LNCaP clone FGC (cell line): ENCODE results near the gene NOD2.

ENCODE experiments used
- DNase-seq: peaks from one replicate; pipeline ENCODE4 v3.0.0-alpha.2; 2011; ENCODE audit warnings: low read depth
- H3K4me3 ChIP-seq: 2 replicates; pipeline ENCODE4 v1.5.1; 2011; ENCODE audit warnings: mild to moderate bottlenecking, low read depth, low read length, control low read depth
- TF ChIP-seq, protein P1 (sequence below): IDR thresholded peaks from 2 replicates; pipeline ENCODE4 v1.5.1; 2012; ENCODE audit warnings: mild to moderate bottlenecking; ENCODE audit not compliant: control insufficient read depth, insufficient read depth; ENCODE audit errors: extremely low read depth

Gene NOD2

DNA sequence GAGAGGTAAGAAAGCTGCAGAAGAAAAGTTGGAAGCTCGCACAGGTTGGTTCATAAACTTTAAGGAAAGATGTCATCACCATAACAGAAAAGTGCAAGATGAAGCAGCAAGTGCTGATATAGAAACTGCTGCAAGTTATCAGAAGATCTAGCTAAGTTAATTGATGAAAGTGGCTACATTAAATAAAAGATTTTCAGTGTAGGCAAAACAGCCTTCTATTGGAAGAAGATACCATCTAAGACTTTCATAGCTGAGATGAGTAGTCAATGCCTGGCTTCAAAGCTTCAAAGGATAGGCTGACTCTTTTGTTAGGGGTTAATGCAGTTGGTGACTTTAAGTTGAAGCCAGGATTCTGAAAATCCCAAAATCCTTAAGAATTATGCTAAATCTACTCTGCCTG lies 72.5 kb downstream of the NOD2 start:
- no peak overlapping the region for H3K4me3 ChIP-seq
- no peak for DNase-seq
- TF ChIP-seq, protein P1, sequence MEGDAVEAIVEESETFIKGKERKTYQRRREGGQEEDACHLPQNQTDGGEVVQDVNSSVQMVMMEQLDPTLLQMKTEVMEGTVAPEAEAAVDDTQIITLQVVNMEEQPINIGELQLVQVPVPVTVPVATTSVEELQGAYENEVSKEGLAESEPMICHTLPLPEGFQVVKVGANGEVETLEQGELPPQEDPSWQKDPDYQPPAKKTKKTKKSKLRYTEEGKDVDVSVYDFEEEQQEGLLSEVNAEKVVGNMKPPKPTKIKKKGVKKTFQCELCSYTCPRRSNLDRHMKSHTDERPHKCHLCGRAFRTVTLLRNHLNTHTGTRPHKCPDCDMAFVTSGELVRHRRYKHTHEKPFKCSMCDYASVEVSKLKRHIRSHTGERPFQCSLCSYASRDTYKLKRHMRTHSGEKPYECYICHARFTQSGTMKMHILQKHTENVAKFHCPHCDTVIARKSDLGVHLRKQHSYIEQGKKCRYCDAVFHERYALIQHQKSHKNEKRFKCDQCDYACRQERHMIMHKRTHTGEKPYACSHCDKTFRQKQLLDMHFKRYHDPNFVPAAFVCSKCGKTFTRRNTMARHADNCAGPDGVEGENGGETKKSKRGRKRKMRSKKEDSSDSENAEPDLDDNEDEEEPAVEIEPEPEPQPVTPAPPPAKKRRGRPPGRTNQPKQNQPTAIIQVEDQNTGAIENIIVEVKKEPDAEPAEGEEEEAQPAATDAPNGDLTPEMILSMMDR, result no peak

DNA sequence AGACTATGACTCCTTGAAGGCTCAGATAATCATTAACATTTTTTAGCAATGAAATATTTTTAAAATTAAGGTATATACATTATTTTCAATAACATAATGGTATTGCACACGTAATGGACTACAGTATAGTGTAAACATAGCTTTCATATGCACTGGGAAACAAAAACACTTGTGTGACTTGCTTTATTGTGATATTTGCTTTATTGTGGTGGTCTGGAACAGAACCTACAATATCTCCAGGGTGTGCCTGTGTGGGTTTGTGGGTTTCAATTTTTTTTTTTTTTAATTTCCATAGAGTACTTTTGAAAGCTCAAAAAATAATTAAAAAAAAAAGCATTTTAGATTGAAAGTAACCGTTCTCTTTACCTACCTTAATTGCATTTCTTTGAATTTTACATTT lies 73.8 kb downstream of the NOD2 start:
- TF ChIP-seq, protein P1, result no peak
- no peak overlapping the region for H3K4me3 ChIP-seq
- no peak for DNase-seq

DNA sequence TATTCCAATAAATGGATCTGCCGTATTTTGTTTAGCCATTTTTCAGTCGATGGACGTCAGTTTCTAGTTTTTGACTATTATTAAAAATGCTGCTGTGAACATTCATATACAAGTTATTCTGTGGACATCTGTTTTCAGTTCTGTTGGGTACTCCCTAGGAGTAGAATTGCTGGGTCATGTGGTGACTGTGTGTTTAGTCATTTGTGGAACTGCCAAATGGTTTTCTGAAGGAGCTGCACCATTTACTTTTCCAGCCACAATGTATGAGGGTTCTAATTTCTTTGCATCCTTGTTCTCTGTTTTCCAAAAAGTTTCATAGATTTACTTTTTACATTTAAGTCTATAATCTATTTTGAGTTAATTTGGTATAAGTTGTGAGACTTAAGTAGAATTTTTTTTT lies 78.0 kb downstream of the NOD2 start:
- TF ChIP-seq, protein P1, result no peak
- DNase-seq, result no peak

DNA sequence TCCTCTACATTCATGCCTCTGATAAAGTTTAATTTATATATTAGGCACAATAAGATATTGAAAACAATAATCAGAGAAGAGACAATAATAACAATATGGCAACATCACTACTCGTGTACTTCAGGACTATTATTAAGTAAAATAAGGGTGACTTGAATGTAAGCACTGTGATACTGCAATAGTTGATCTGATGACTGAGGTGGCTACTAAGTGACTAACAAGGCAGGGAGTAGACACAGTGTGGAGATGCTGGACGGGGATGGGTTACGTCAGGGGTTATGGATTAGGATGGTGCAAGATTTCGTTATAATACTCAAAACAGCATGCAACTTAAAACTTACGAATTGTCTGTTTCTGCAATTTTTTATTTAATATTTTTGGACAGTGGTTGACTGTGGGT lies 81.0 kb downstream of the NOD2 start:
- DNase-seq, result no peak
- TF ChIP-seq, protein P1, result no peak

More for the DNA sequence above, 78.0 kb downstream of the NOD2 start:
- H3K4me3 ChIP-seq, result no peak overlapping the region

DNA sequence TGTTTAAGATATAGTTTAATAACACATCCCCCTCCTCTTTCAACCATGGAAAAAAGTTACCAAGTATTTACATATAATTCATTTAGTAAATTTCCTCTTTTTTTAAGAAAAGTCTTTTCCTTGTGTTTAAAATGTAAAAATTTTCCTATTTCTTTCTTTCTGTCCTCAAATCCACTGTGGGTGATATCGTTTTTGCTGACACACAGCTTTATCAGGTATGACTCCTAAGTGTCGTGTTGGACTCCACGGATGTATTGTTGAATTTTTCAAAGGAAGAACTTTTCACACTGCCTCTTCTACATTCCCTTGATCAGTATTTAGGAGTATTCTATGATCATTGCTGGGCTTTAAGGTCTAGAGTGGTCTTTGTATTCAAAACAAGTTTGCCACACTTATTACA lies 81.6 kb downstream of the NOD2 start:
- no peak for DNase-seq
- TF ChIP-seq, protein P1, result no peak
- no peak overlapping the region for H3K4me3 ChIP-seq

More for the DNA sequence above, 81.0 kb downstream of the NOD2 start:
- no peak overlapping the region for H3K4me3 ChIP-seq

DNA sequence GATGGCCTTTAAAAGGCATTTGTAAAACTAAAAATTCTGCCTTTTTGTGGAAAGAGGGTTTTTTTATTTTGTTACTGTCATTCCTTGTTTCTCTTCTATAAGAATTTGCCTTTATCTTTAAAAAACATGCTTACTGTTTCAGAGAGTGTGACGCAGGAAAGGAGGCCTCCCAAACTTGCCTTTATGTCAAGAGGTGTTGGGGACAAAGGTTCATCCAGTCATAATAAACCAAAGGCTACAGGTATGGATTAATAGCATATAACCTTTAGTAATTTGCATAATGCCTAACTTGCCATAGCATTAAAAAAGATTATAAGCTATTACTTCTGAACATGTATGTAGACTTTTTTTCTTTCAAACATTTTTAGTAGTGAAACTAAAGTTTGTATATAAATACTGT lies 82.6 kb downstream of the NOD2 start:
- H3K4me3 ChIP-seq, result no peak overlapping the region
- DNase-seq, result no peak
- TF ChIP-seq, protein P1, result no peak
